Esophagus muscularis mucosa (tissue), 4 donors: Measurements from ENCODE around the gene NVL. TPM values are rescaled to one million over a fixed set of nuclear protein-coding genes. Genes with fewer than 3 reads are reported as not detected.

Source experiments
- DNase-seq: peaks from one replicate; pipeline ENCODE4 v3.0.0-alpha.2; 2017; ENCODE audit errors: extremely low spot score
- H3K27ac ChIP-seq, 4 donors: fragments of 200-600 bp; sonication (generic); replicated peaks in 1 of 4; 1 replicate in 3 of 4; 2 replicates in 1 of 4; pipeline ENCODE4 v1.5.1; 2016 to 2019; ENCODE audit warnings: mild to moderate bottlenecking in 1 of 4
- H3K27me3 ChIP-seq, 4 donors: fragments of 200-600 bp; sonication (generic); one replicate each; pipeline versions ENCODE4 v1.5.1 to v1.6.0; 2016 to 2019
- H3K36me3 ChIP-seq, 4 donors: fragments of 200-600 bp; sonication (generic); one replicate each; pipeline ENCODE4 v1.5.1; 2016 to 2019
- H3K4me1 ChIP-seq, 4 donors: fragments of 200-600 bp; sonication (generic); one replicate each; pipeline ENCODE4 v1.5.1; 2016 to 2019
- H3K4me3 ChIP-seq, 4 donors: fragments of 200-600 bp; sonication (generic); 1 replicate in 2 of 4; 2 replicates in 2 of 4; pipeline ENCODE4 v1.5.1; 2016 to 2019; ENCODE audit warnings: mild to moderate bottlenecking in 4 of 4, moderate library complexity in 1 of 4
- H3K9me3 ChIP-seq, 4 donors: fragments of 200-600 bp; sonication (generic); 1 replicate in 3 of 4; 2 replicates in 1 of 4; pipeline ENCODE4 v1.5.1; 2016 to 2019
- EP300 ChIP-seq: sonication (generic); formaldehyde crosslinking; IDR thresholded peaks from one replicate; pipeline ENCODE4 v1.6.1; 2017; ENCODE audit warnings: antibody characterized with exemption
- POLR2A ChIP-seq: fragments of 450-650 bp; IDR thresholded peaks from one replicate; pipeline ENCODE4 v1.6.1; 2017; ENCODE audit warnings: antibody characterized with exemption, moderate library complexity, mild to moderate bottlenecking, low read depth
- POLR2AphosphoS5 ChIP-seq, 2 donors: sonication (generic); formaldehyde crosslinking; IDR thresholded peaks; one replicate each; pipeline ENCODE4 v1.6.1; 2017; ENCODE audit warnings: antibody characterized with exemption in 2 of 2
- WGBS: methylation state at CpG from one replicate; pipeline ENCODE4 v1.1.5; 2018; 5-methylcytosine and 5-hydroxymethylcytosine counted together
- intact Hi-C: fragments of 100-400 bp; cut with DNase I; formaldehyde crosslinking; loops from one replicate; pipeline ENCODE4 v1.15.1; 2023
- total RNA-seq, 4 donors: library from RNA; depleted of rRNA; stranded (reverse); fragments of >200 nt; gene quantifications; one replicate each; pipeline versions ENCODE4 v1.1.0 to v1.2.1, GENCODE V29; 2016
- TF ChIP-seq, protein P1 (sequence below), 3 experiments: fragments of 200-600 bp in 2 of 3; fragments of 450-650 bp in 1 of 3; sonication (generic) in 2 of 3; IDR thresholded peaks; one replicate each; pipeline ENCODE4 v1.5.1; 2017 to 2019; ENCODE audit warnings: antibody characterized with exemption in 3 of 3, mild to moderate bottlenecking in 2 of 3, moderate library complexity in 1 of 3

The NVL gene
- total RNA-seq, 4 donors from 2014 or later: 11.0 to 19.5 (median 15.9) TPM

DNA sequence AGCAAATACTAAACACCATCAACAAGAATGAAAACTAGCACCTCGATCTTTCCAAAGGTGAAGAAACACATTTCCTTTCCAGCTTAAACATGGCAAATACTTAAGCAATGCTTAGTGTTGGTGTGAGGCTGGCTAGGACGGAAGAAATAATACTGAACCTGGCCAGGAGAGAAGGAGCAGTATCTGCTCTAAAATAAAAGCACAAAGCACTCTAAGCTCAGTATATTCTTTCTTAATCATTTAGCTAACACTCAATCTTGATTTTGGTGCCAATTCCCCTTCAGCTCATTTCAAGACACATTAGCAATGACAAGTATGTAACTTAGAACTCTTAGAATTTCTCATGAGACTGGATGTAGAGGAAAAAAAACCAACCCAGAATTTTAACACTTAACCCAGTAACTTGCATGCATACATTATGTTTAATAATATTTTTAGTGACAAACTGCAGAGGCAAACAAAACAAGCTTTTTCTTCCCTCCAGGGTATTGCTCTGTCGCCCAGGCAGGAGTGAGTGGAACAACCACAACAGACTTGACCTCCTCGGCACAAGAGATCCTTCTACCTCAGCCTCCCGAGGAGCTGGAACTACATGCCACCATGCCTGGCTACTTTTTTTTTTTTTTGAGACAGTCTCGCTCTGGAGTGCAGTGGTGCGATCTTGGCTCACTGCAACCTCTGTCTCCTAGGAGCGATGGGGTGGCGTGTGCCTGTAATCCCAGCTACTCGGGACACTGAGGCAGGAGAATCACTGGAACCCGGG is 92.7 kb downstream of the NVL start:
- no peaks in the 10 kb centered on the region for H3K27me3 ChIP-seq
- no peak for TF ChIP-seq POLR2AphosphoS5 (IDR thresholded peaks at IDR 0.05)
- TF ChIP-seq EP300: no peak
- TF ChIP-seq, protein P1, sequence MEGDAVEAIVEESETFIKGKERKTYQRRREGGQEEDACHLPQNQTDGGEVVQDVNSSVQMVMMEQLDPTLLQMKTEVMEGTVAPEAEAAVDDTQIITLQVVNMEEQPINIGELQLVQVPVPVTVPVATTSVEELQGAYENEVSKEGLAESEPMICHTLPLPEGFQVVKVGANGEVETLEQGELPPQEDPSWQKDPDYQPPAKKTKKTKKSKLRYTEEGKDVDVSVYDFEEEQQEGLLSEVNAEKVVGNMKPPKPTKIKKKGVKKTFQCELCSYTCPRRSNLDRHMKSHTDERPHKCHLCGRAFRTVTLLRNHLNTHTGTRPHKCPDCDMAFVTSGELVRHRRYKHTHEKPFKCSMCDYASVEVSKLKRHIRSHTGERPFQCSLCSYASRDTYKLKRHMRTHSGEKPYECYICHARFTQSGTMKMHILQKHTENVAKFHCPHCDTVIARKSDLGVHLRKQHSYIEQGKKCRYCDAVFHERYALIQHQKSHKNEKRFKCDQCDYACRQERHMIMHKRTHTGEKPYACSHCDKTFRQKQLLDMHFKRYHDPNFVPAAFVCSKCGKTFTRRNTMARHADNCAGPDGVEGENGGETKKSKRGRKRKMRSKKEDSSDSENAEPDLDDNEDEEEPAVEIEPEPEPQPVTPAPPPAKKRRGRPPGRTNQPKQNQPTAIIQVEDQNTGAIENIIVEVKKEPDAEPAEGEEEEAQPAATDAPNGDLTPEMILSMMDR (IDR thresholded peaks at IDR 0.05): no peak
- no peak for TF ChIP-seq POLR2A
- H3K27ac ChIP-seq: no peak overlapping the region
- intact Hi-C loops: no loop called here
- WGBS: 95% methylated on average over 11 of the region's 11 CpGs
- peaks cover 12 to 60% (median 26%) of the 10 kb centered on the region in 4 donors for H3K36me3 ChIP-seq
- H3K4me1 ChIP-seq: no peaks in the 10 kb centered on the region
- H3K4me3 ChIP-seq: no peak overlapping the region
- H3K9me3 ChIP-seq: no peaks in the 10 kb centered on the region
- DNase-seq: no peak

DNA sequence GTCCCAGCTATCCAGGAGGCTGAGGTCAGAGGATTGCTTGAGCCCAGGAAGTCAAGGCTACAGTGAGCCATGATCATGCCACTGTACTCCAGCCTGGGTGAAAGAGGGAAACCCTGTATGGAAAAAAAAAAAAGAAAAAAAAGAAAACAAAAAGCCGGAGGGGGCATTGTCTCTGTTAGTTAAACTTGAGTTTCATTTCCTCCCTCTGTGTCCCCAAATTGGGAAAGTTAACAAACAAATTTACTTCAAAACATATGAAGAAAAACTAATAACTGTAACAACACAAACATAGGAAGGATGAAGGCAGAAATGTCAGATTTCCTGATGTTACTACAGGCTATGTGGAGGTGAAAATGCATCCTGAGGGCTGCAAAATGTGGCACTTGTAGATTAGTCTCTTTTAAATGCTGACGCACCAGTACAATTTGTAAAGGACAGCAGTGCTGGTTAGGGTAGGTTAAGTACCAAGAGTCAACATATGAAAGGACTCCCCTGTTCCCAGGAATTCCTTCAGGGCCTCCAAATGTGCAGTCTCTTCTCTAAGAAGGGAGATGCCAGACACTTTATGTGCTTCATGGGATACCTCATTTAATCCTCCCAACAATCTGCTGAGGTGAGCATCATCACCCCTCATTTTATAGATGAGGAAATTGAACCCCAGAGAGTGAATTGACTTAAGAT is 94.0 kb downstream of the NVL start:
- H3K36me3 ChIP-seq: peaks cover 17 to 70% (median 36%) of the 10 kb centered on the region in 4 donors
- H3K4me3 ChIP-seq: no peak overlapping the region
- H3K27me3 ChIP-seq: no peaks in the 10 kb centered on the region
- H3K27ac ChIP-seq: no peak overlapping the region
- intact Hi-C loops: no loop called here
- DNase-seq: no peak
- TF ChIP-seq EP300: no peak
- no peak for TF ChIP-seq POLR2AphosphoS5 (IDR thresholded peaks at IDR 0.05)
- TF ChIP-seq, protein P1 (IDR thresholded peaks at IDR 0.05): no peak
- TF ChIP-seq POLR2A: no peak
- 79% methylated on average over 2 of the region's 2 CpGs for WGBS
- no peaks in the 10 kb centered on the region for H3K9me3 ChIP-seq
- no peaks in the 10 kb centered on the region for H3K4me1 ChIP-seq

DNA sequence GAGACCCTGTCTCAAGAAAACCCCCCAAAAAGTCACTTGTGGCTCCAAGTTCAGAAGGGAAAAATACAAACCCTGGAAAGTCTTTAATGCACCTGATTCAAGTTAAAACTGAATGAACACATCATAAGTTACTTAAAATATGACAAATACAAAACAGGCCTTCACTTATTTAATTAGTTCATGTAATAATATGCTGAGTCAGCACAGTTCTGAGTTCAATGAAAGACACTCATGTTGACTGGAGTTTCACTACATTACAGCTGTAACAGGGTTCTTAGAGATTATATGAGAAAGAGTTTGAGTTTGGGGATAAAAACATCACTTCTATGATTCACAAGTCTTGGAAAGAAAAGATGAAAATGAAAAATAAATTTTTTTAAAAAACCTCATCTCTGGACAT is 96.0 kb downstream of the NVL start:
- Histone ChIP-seq H3K27ac (no peak overlapping the region), H3K4me1 (no peaks in the 10 kb centered on the region), H3K27me3 (no peaks in the 10 kb centered on the region), H3K4me3 (no peak overlapping the region), H3K9me3 (no peaks in the 10 kb centered on the region), H3K36me3 (peaks cover 34 to 87% (median 47%) of the 10 kb centered on the region in 4 donors)
- DNase-seq: no peak
- intact Hi-C loops: no loop called here
- TF ChIP-seq POLR2AphosphoS5 (IDR thresholded peaks at IDR 0.05): no peak
- no peak for TF ChIP-seq POLR2A
- no peak for TF ChIP-seq EP300
- TF ChIP-seq, protein P1 (IDR thresholded peaks at IDR 0.05): no peak

DNA sequence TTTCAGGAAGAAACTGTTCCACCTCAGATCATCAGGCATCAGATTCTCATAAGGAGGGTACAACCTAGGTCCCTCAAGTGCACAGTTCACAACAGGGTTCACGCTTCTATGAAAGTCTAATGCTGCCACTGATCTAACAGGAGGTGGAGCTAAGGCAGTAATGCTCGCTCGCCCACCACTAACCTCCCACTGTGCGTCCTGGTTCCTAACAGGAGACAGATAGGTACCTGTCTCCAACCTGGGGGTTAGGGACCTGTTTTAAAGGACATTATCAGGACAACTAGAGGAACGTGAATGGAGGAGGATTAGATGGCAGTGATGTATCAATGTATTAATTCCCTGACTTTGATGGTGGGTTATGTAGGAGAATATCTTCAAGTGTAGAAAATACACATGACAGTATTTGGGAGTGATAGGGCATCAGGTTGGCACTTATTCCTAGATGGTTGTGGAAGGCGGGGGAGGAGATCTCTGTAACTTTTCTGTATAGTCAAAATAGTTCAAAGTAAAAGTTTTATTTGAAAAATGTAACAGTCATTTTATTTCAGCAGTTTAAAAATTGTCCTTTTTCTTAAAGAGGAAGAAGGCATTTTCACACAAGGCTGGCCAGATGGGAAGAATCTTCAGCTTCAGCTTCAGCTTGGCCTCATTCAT is 103.0 kb downstream of the NVL start:
- peaks cover 0 to 22% (median 16%) of the 10 kb centered on the region in 4 donors for H3K4me1 ChIP-seq
- H3K4me3 ChIP-seq: no peak overlapping the region
- DNase-seq: no peak
- H3K9me3 ChIP-seq: no peaks in the 10 kb centered on the region
- no peak overlapping the region for H3K27ac ChIP-seq
- no peaks in the 10 kb centered on the region for H3K27me3 ChIP-seq
- H3K36me3 ChIP-seq: peaks cover 20 to 55% (median 44%) of the 10 kb centered on the region in 4 donors
- intact Hi-C loops: no loop called here
- TF ChIP-seq, protein P1 (IDR thresholded peaks at IDR 0.05): no peak
- TF ChIP-seq POLR2AphosphoS5 (IDR thresholded peaks at IDR 0.05): no peak
- TF ChIP-seq POLR2A: no peak
- no peak for TF ChIP-seq EP300
- WGBS: 82% methylated on average over 6 of the region's 6 CpGs
